ENCODE results near the gene HSPA12B. TPM values are rescaled to one million over a fixed set of nuclear protein-coding genes. Genes with fewer than 3 reads are reported as not detected.

The HSPA12B gene
- total RNA-seq, 4 donors from 2014 or later = 0.64 to 4.6 (median 1.8) TPM

DNA sequence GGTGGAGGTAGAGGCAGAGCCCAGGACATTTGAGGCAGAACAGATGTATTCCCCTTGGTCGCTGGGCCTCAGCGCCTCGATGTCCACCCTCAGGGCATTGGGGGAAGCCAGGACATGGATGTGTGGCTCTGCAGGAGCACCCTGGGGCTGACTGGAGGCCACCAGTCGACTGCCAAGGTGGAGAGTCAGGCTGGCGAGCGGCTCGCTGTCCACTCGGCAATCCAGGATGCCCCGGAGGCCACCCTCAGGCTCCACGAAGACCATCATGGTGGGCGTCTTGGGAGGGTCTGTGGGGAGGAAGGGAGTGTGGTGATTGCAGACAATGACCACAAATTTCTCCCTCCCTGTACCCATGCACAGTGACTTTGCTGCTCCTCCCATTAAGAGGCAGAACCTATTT, 42.5 kb upstream of the HSPA12B start:
- Histone ChIP-seq H3K27ac (no peak overlapping the region), H3K27me3 (no peaks in the 10 kb centered on the region), H3K36me3 (no peaks in the 10 kb centered on the region), H3K4me3 (no peak overlapping the region), H3K4me1 (peaks cover 13 to 18% (median 14%) of the 10 kb centered on the region in 3 donors), H3K9me3 (no peaks in the 10 kb centered on the region)
- TF ChIP-seq POLR2A (IDR thresholded peaks at IDR 0.05) = no peak
- TF ChIP-seq, protein P1, sequence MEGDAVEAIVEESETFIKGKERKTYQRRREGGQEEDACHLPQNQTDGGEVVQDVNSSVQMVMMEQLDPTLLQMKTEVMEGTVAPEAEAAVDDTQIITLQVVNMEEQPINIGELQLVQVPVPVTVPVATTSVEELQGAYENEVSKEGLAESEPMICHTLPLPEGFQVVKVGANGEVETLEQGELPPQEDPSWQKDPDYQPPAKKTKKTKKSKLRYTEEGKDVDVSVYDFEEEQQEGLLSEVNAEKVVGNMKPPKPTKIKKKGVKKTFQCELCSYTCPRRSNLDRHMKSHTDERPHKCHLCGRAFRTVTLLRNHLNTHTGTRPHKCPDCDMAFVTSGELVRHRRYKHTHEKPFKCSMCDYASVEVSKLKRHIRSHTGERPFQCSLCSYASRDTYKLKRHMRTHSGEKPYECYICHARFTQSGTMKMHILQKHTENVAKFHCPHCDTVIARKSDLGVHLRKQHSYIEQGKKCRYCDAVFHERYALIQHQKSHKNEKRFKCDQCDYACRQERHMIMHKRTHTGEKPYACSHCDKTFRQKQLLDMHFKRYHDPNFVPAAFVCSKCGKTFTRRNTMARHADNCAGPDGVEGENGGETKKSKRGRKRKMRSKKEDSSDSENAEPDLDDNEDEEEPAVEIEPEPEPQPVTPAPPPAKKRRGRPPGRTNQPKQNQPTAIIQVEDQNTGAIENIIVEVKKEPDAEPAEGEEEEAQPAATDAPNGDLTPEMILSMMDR (IDR thresholded peaks at IDR 0.05) = no peak
- intact Hi-C loops (cut with DNase I) = no loop called here
- WGBS, 2 donors = 79 to 100% methylated on average over 2 to 8 of the region's 11 CpGs
- DNase-seq = no peak

DNA sequence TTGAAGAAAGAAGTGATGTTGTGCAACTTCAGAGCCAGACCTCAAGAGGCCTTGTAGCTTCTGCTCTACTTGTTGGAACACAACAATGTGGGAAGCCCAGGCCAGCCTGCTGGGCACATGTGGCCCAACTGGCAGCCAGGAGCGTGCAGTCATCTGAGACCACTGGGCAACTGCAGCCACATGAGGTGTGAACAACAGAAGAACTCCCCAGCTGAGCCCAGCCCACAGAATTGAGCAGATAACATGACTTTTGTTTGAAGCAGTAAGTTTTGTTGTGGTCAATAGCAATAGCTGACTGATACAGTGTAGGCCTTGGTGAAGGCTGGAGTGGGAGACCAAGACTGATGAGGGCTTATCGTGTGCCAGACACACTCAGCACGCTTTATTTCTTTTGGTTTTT, 42.1 kb upstream of the HSPA12B start:
- H3K27ac ChIP-seq = no peak overlapping the region
- intact Hi-C loops (cut with DNase I) = no loop called here
- 89 to 93% methylated on average over 2 to 3 of the region's 3 CpGs for WGBS, 2 donors
- TF ChIP-seq, protein P1 (IDR thresholded peaks at IDR 0.05) = no peak
- no peak for TF ChIP-seq POLR2A (IDR thresholded peaks at IDR 0.05)
- no peaks in the 10 kb centered on the region for H3K9me3 ChIP-seq
- no peak overlapping the region for H3K4me3 ChIP-seq
- peaks cover 13 to 18% (median 14%) of the 10 kb centered on the region in 3 donors for H3K4me1 ChIP-seq
- no peaks in the 10 kb centered on the region for H3K27me3 ChIP-seq
- H3K36me3 ChIP-seq = no peaks in the 10 kb centered on the region
- DNase-seq = no peak

GRCh38 chr20:3691306-3691705, 41.2 kb upstream of the HSPA12B start:
- 75 to 85% methylated on average over 4 to 9 of the region's 16 CpGs for WGBS, 2 donors
- H3K36me3 ChIP-seq = no peaks in the 10 kb centered on the region
- DNase-seq = no peak
- intact Hi-C loops (cut with DNase I) = no loop called here
- no peaks in the 10 kb centered on the region for H3K9me3 ChIP-seq
- H3K4me3 ChIP-seq = no peak overlapping the region
- H3K4me1 ChIP-seq = peaks cover 12 to 17% (median 13%) of the 10 kb centered on the region in 3 donors
- no peak overlapping the region for H3K27ac ChIP-seq
- H3K27me3 ChIP-seq = no peaks in the 10 kb centered on the region
- TF ChIP-seq, protein P1 (IDR thresholded peaks at IDR 0.05) = no peak
- TF ChIP-seq POLR2A (IDR thresholded peaks at IDR 0.05) = no peak

- intact Hi-C loops (cut with DNase I) = no loop called here
Observed at GRCh38 chr20:3691897-3692296, 40.6 kb upstream of the HSPA12B start.

DNA sequence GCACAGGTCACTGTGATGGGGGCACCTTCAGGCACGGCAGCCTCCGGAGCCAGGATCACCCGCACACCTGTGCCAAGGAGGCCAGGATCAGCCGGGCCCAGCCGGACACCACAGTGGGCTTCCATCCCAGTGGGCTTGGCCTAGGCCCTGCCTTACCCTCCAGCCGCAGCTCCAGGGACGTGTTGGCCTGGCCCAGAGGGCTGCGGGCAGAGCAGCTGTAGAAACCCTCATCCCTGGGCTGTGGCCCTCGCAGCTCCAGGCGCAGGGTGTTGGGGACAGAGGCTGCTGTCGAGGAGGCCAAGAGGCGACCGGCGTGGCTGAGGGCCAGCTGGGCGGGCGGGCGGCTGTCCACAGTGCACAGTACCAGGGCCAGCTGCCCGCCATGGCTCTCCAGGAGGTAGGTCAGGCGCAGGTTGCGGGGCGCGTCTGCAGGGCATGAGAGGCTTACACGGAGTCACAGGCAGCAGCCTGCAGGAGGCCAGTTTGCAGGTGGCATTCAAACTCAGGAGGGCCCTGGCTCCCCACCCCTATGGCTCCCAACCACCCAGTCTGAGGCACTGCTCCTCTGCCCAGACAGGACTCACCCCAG, 39.7 kb upstream of the HSPA12B start:
- DNase-seq = no peak
- H3K9me3 ChIP-seq = no peaks in the 10 kb centered on the region
- peaks cover 0 to 2% (median 0%) of the 10 kb centered on the region in 3 donors for H3K4me1 ChIP-seq
- no peaks in the 10 kb centered on the region for H3K27me3 ChIP-seq
- no peak overlapping the region for H3K27ac ChIP-seq
- intact Hi-C loops (cut with DNase I) = no loop called here
- H3K36me3 ChIP-seq = no peaks in the 10 kb centered on the region
- TF ChIP-seq, protein P1 (IDR thresholded peaks at IDR 0.05) = no peak
- TF ChIP-seq POLR2A (IDR thresholded peaks at IDR 0.05) = no peak
- no CpG with 5 or more reads among the region's 23 CpGs for WGBS, 2 donors
- no peak overlapping the region for H3K4me3 ChIP-seq

More at GRCh38 chr20:3691897-3692296, 40.6 kb upstream of the HSPA12B start:
- Histone ChIP-seq H3K4me1 (peaks cover 6 to 11% (median 7%) of the 10 kb centered on the region in 3 donors), H3K27me3 (no peaks in the 10 kb centered on the region), H3K9me3 (no peaks in the 10 kb centered on the region), H3K4me3 (no peak overlapping the region), H3K36me3 (no peaks in the 10 kb centered on the region), H3K27ac (no peak overlapping the region)
- WGBS, 2 donors = no CpG with 5 or more reads among the region's 9 CpGs
- no peak for TF ChIP-seq POLR2A (IDR thresholded peaks at IDR 0.05)
- TF ChIP-seq, protein P1 (IDR thresholded peaks at IDR 0.05) = no peak
- no peak for DNase-seq

Data from esophagus squamous epithelium (tissue), 5 donors.